GM21515 (cell line): ENCODE data around the gene ETHE1.

Experiments
- ATAC-seq: cut with Tn5 transposase; IDR thresholded peaks from one replicate; pipeline ENCODE4 v1.9.1; 2021; ENCODE audit not compliant: unreplicated experiment

ETHE1 gene

GRCh38 chr19:43495082-43495481, 31.9 kb downstream of the ETHE1 start:
- no peak for ATAC-seq

DNA sequence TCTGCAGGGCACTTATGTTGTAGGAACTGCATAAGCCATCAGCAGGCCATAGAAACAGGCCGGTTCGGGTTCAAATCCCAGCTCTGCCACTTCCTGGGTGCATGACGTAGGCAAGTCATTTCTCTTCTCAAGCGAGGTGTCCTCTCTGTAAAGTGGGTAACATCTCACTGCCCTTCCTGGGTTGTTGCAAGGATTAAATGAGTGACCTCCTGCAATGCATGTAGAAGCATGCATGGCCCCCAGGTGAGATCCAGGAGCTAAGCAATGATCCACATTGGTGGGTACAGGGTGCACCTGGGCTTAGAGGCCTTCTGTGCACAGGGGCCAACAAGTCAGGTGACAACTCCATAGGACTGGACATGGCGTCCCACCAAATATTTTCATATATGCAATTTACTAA, 36.2 kb downstream of the ETHE1 start:
- ATAC-seq: no peak

- ATAC-seq: no peak
These were observed 36.9 kb downstream of the ETHE1 start for GRCh38 chr19:43489979-43490599.

- ATAC-seq: no peak
These were observed 37.7 kb downstream of the ETHE1 start for GRCh38 chr19:43489310-43489709.

DNA sequence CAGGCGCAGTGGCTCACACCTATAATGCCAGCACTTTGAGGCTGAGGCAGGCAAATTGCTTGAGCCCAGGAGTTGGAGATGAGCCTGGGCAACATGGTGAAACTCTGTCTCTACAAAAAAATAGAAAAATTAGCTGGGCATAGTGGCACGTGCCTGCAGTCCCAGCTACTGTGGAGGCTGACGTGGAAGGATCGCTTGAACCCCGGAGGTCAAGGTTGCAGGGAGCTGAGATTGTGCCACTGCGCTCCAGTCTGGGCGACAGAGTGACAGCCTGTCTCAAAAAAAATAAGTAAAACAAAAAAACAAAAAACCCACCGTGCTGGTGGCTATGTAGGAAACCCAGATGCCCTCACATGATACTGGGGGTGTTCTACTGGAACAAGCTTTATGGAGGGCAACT, 38.8 kb downstream of the ETHE1 start:
- ATAC-seq: no peak

- no peak for ATAC-seq
These were observed 40.6 kb downstream of the ETHE1 start for GRCh38 chr19:43486412-43486811.

GRCh38 chr19:43485951-43486350, 41.0 kb downstream of the ETHE1 start:
- ATAC-seq: no peak

DNA sequence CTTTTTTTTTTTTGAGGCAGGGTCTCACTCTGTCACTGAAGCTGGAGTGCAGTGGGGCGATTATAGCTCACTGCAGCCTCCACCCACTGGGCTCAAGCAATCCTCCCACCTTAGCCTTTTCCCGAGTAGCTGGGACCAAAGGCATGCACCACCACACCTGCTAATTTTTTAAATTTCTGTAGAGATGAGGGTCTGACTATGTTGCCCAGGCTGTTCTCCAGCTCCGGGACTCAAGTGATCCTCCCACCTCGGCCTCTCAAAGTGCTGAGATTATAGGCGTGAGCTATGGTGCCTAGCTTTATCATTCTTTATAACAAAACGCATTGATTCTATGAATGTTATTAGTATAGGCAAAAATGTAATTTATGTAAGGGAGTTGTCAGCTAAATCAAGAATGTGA, 43.7 kb downstream of the ETHE1 start:
- ATAC-seq: no peak

DNA sequence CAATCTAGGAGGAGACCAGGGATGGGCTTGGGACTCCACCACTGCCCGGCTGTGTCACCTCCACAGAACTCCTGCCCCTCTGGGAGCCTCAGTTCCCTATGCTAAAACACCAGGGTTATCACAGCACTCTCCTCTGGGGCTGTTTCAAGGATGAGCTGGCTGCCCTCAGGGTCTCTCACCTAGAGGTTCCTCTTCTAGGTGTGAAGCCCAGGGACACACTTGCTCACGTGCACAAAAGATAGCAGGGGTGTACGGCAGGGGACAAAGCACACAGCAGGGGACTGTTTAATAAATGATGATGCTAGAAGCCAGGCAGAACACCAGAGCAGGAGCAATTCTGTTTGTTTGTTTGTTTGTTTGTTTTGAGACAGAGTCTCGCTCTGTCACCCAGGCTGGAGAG, 44.8 kb downstream of the ETHE1 start:
- no peak for ATAC-seq

DNA sequence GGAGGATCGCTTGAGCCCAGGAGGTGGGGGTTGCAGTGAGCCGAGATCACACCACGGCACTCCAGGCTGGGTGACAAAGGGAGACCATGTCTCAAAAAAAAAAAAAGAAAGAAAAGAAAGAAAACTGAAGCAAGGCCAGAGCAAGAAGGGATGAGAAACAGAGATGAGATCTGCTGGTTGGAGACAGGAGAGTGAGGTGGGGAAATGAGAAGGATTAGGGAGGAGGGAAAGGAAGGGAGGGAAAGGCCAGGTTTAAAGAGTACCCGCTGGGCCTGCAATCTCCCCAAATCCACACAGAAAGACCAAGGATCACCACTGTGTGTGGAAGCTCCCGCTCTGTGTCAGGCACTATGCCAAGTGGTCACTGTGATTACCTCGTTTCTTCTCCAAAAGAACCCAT, 45.3 kb downstream of the ETHE1 start:
- ATAC-seq: no peak

DNA sequence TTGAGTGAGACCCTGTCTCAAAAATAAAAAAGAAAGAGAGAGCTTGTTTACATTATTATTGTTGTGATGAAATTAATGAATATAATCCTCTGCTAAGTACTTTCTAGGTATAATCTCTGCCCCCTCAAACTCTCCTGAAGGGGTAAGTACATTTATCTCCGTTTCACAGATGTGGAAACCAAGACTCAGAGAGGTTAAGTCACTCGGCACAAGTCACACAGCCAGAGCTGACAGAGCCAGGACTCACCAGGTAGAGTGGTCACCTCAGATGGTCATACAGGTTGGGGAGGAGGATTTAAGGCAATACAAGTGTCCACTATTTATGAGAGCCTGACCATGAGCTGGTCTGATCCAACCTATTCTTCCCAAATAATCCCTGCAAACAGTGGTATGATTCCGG, 46.4 kb downstream of the ETHE1 start:
- ATAC-seq: no peak

- ATAC-seq: no peak
These were observed 46.9 kb downstream of the ETHE1 start for GRCh38 chr19:43479961-43480561.

DNA sequence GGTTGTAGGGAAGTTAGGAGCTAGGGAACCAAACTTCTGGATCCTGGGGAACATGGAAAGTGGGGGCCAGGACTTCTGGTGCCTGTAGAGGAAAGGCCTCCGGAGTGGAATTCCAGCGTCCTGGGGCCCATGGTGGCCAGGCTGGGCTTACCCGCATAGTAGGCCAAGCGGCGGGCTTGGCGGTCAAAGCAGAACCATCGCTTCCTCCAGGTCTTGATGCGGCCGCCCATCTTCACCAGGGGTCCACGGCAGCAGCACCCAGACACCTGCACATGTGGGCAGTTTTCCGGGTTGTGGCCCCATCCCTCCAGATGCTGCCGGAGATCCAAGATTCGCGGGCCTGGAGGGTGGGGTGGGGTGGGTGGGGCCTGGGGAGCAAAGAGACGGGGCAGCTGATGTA, 47.8 kb downstream of the ETHE1 start:
- ATAC-seq: no peak

DNA sequence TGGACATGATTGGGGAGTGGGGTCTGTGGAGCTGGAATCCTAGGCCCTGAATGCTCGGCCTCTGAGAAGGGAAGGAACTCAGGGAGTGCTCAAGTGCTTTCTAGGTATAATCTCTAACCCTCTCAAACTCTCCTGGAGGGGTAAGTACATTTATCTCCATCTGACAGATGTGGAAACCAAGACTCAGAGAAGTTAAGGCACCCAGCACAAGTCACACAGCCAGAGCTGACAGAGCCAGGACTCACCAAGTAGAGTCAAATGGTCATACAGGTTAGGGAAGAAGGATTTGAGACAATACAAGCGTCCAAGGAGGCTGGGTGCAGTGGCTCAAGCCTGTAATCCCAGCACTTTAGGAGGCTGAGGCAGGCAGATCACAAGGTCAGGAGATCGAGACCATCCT, 48.7 kb downstream of the ETHE1 start:
- no peak for ATAC-seq

GRCh38 chr19:43476606-43477005, 50.4 kb downstream of the ETHE1 start:
- no peak for ATAC-seq

DNA sequence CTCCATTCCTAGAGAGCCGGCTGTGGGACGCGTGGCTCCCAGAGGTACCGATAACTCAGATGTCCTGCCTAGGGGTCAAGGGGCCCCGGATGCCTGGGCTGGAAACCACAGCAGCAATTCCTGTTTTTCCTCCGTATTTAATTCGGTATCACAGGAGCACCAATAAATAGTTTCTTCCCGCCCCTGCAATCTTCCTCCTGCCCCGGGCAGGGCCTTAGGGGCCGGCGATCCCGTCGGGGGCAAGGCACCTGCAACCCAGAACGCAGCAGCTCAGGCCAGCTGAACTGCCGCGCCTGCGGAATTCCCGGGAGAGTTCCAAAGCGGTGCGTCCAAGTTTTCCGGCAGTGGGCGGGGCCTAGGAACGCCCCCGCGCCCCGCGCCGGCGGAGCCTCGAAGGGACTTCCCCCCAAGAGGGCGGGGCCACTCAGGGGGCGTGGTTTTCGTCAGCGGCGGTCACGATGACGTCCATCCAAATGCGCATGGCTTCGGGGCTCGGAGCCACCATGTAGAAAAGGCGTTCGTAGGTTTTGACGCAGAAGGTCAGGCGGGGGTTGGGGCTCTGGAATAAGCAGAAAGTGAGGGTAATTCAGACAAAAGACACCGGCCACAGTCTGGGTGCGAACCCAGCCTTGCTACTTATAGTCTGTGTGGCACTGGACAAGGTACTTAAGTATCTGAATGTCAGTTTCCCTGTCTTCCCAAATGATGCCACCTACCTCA, 51.9 kb downstream of the ETHE1 start:
- peak; percentile 49 for ATAC-seq

GRCh38 chr19:43474487-43474886, 52.5 kb downstream of the ETHE1 start:
- ATAC-seq: no peak

DNA sequence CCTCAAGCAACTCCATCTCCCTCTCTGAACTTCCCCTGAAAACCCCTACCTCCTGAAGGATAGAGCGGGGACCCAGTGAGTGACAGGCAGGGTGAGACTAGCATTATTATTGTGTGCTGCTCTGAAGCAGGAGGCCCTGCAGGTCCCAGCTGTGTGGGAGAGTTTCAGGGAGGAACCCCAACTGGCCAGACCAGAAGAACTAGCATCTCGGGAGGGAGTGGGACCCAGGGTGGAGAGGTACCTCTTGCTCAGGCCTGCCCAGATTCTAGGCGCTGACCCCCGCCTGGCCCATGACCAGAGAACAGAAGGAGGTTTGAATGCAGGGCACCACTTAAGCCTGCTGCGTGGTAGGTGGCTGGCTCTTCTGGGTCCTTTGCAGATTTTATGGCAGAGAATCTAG, 55.9 kb downstream of the ETHE1 start:
- no peak for ATAC-seq

- no peak for ATAC-seq
These were observed 56.7 kb downstream of the ETHE1 start for GRCh38 chr19:43470288-43470687.

DNA sequence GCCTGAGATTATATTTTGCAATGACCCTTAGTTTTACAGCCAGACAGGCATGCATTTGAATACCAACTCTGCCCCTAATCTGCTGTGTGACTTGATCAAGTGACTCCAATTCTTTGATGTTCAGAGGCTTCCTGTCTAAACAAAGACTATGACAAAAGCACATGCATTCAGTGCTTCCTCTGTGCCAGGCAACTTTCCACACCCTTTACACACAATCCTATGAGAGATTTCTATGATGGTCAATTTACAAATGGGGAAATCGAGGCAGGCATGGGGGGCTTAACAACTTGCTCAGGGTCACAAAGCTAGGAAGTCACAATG, 57.9 kb downstream of the ETHE1 start:
- no peak for ATAC-seq

- ATAC-seq: no peak
These were observed 58.4 kb downstream of the ETHE1 start for GRCh38 chr19:43468354-43469159.

GRCh38 chr19:43467730-43468129, 59.3 kb downstream of the ETHE1 start:
- no peak for ATAC-seq
